ENCODE measurements around the gene C5orf63. TPM values are rescaled to one million over a fixed set of nuclear protein-coding genes. Genes with fewer than 3 reads are reported as not detected.
"Not testable (repeated sequence)": the region's sequence is repeated elsewhere in the genome, so short reads cannot be mapped to it uniquely, and the experiment has no call there.

C5orf63 gene
- total and polyA plus RNA-seq, 2 of the 8 experiments (the other 6 are each of a cell fraction or from before 2014, with no cell fraction given), result 0.67 to 0.71 TPM

DNA sequence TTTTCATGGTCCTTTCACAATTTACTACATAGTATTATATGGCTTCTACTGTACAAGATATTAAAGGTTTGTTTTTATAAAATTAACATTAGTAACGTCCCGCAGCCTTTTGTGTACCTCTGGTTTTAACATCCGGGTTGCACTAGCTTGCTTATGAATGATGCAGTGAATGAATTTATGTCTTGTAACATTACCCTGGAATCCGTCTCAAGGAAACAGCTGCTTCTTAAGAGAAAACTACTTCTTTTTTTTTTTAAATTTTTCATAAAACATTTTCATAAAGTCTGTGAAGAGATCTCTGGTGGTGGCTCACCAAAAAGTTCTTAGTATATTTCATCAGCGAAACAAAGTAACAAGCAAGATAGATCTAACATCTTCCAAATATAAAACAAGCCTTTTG, 66.6 kb downstream of the C5orf63 start (continued):
- no peak for TF ChIP-seq ZNF274 (IDR thresholded peaks at IDR 0.05; ENCODE audit: borderline replicate concordance, extremely low read depth, low read length)
- no peak for TF ChIP-seq POU5F1 (IDR thresholded peaks at IDR 0.05; ENCODE audit: low read depth, low read length)
- no peak for TF ChIP-seq CREB1 (IDR thresholded peaks at IDR 0.05)
- TF ChIP-seq BRCA1 (IDR thresholded peaks at IDR 0.05; ENCODE audit: low read depth, low read length), result no peak
- TF ChIP-seq KDM4A (IDR thresholded peaks at IDR 0.05; ENCODE audit: low read depth, low read length, severe bottlenecking), result no peak

- H4K8ac ChIP-seq (ENCODE audit: extremely low read depth, insufficient read depth, low read length); H3K79me2 ChIP-seq (ENCODE audit: control insufficient read depth in 1 of 2, insufficient read depth in 2 of 2, low read length in 2 of 2); H3K79me1 ChIP-seq (ENCODE audit: low read depth, low read length); H2BK5ac ChIP-seq (ENCODE audit: low read depth, low read length); H3K27ac ChIP-seq (ENCODE audit: low read depth, low read length); H2BK120ac ChIP-seq (replicated peaks; ENCODE audit: low read depth, low read length); CTCF ChIA-PET (ENCODE audit: partially characterized antibody); H4K20me1 ChIP-seq (replicated peaks in 1 of 2; ENCODE audit: control insufficient read depth in 1 of 2, insufficient read depth in 2 of 2, low read length in 2 of 2); H3K9ac ChIP-seq (replicated peaks in 1 of 4; ENCODE audit: extremely low read depth in 1 of 4, low read depth in 3 of 4, low read length in 3 of 4); H3K18ac ChIP-seq (ENCODE audit: extremely low read depth, low read length); H4K5ac ChIP-seq (ENCODE audit: insufficient read length, low read depth, low read length); H3K4me3 ChIP-seq (ENCODE audit: extremely low read depth in 1 of 4, insufficient read depth in 2 of 4, low read depth in 3 of 4, low read length in 4 of 4); H3K4me2 ChIP-seq (ENCODE audit: insufficient read depth in 1 of 2, low read depth in 2 of 2, low read length in 2 of 2); POLR2A ChIA-PET (ENCODE audit: partially characterized antibody); H2AFZ ChIP-seq (ENCODE audit: low read length); H3K23ac ChIP-seq (ENCODE audit: insufficient read length); H2AK5ac ChIP-seq (ENCODE audit: low read depth, low read length); DNase-seq (ENCODE audit: low read depth in 1 of 2, low spot score in 2 of 2); H2BK15ac ChIP-seq (ENCODE audit: low read length); H3K23me2 ChIP-seq (ENCODE audit: low read depth, low read length); H2BK12ac ChIP-seq (ENCODE audit: low read depth, low read length); H4K91ac ChIP-seq (replicated peaks; ENCODE audit: insufficient read length, low read length); H3K14ac ChIP-seq (ENCODE audit: insufficient read length); H3K36me3 ChIP-seq (ENCODE audit: control insufficient read depth in 2 of 4, insufficient read depth in 4 of 4, low read length in 3 of 4); H3K4me1 ChIP-seq (replicated peaks in 1 of 4; ENCODE audit: control insufficient read depth in 3 of 4, insufficient read depth in 4 of 4, low read length in 3 of 4); H3K27me3 ChIP-seq (replicated peaks in 1 of 4; ENCODE audit: control insufficient read depth in 3 of 4, extremely low read depth in 1 of 4, insufficient read depth in 3 of 4, low read length in 3 of 4); H3K9me3 ChIP-seq (ENCODE audit: insufficient read depth in 2 of 2, low read depth in 1 of 2, low read length in 1 of 2); H2BK20ac ChIP-seq (ENCODE audit: low read length); H3K56ac ChIP-seq (replicated peaks; ENCODE audit: insufficient read length, low read depth, low read length); H3K4ac ChIP-seq (replicated peaks; ENCODE audit: insufficient read length, low read depth, low read length); FAIRE-seq: not testable (repeated sequence)
- WGBS, 2 experiments (ENCODE audit: extremely low coverage in 1 of 2, insufficient coverage in 1 of 2, insufficient read length in 1 of 2, insufficient replicate concordance in 2 of 2, low coverage in 1 of 2, low lambda C conversion rate in 2 of 2, missing lambda C conversion rate in 1 of 2), result 90% methylated on average over 3 of the region's 3 CpGs; no CpG with 5 or more reads in 1 of the 2 experiments
Measured at GRCh38 chr5:127005282-127005681, 68.0 kb downstream of the C5orf63 start.

All from H1 (cell line).